Smooth muscle cell (in vitro differentiated cells): Measurements from ENCODE around the gene JPH2. TPM values are rescaled to one million over a fixed set of nuclear protein-coding genes. Genes with fewer than 3 reads are reported as not detected.

ENCODE experiments used
- DNase-seq: peaks from one replicate; lab custom pipeline; 2025; ENCODE audit not compliant: unreplicated experiment; lab: John Stamatoyannopoulos, UW
- H2AFZ ChIP-seq: fragments of 200-600 bp; sonication (generic); 2 replicates; pipeline ENCODE4 v1.6.0; 2016; ENCODE audit warnings: antibody characterized with exemption, low read depth, mild to moderate bottlenecking
- H3F3A ChIP-seq: fragments of 200-600 bp; sonication (generic); 2 replicates; pipeline ENCODE4 v1.6.0; 2017; ENCODE audit warnings: antibody characterized with exemption, low read depth
- H3K27ac ChIP-seq: fragments of 200-600 bp; sonication (generic); 2 replicates; pipeline ENCODE4 v1.5.1; 2016; ENCODE audit warnings: low read depth, mild to moderate bottlenecking
- H3K27me3 ChIP-seq: fragments of 200-600 bp; sonication (generic); 2 replicates; pipeline ENCODE4 v1.6.1; 2016; ENCODE audit warnings: low read depth, mild to moderate bottlenecking
- H3K36me3 ChIP-seq: fragments of 200-600 bp; sonication (generic); 2 replicates; pipeline ENCODE4 v1.5.1; 2016; ENCODE audit warnings: low read depth
- H3K4me1 ChIP-seq: fragments of 200-600 bp; sonication (generic); 2 replicates; pipeline ENCODE4 v1.5.1; 2016; ENCODE audit warnings: low read depth
- H3K4me2 ChIP-seq: fragments of 200-600 bp; sonication (generic); 2 replicates; pipeline ENCODE4 v1.6.0; 2016; ENCODE audit warnings: mild to moderate bottlenecking
- H3K4me3 ChIP-seq: fragments of 200-600 bp; sonication (generic); 2 replicates; pipeline ENCODE4 v1.5.1; 2016; ENCODE audit warnings: mild to moderate bottlenecking
- H3K79me2 ChIP-seq: fragments of 200-600 bp; sonication (generic); 2 replicates; pipeline ENCODE4 v1.6.0; 2016; ENCODE audit warnings: low read depth, mild to moderate bottlenecking
- H3K9ac ChIP-seq: fragments of 200-600 bp; sonication (generic); 2 replicates; pipeline ENCODE4 v1.6.0; 2016; ENCODE audit warnings: low read depth
- H3K9me3 ChIP-seq: fragments of 200-600 bp; sonication (generic); replicated peaks from 2 replicates; pipeline ENCODE4 v1.5.1; 2016; ENCODE audit warnings: low read depth
- H4K20me1 ChIP-seq: fragments of 200-600 bp; sonication (generic); 2 replicates; pipeline ENCODE4 v1.6.0; 2016; ENCODE audit warnings: low read depth
- CTCF ChIP-seq: fragments of 200-600 bp; sonication (generic); IDR thresholded peaks from 2 replicates; pipeline ENCODE4 v1.5.1; 2017; ENCODE audit warnings: borderline replicate concordance, mild to moderate bottlenecking, antibody characterized with exemption; ENCODE audit not compliant: insufficient read depth, poor library complexity, severe bottlenecking
- WGBS: methylation state at CpG from one replicate; pipeline ENCODE4 v1.1.7; 2016; ENCODE audit warnings: low lambda C conversion rate; 5-methylcytosine and 5-hydroxymethylcytosine counted together
- polyA plus RNA-seq: library from polyadenylated mRNA; unstranded; fragments of >200 nt; fragmentation: Nextera tagmentation; extraction: Ambion mirVana; gene quantifications from 2 replicates; pipeline ENCODE4 v1.2.1, GENCODE V29; 2016
- total RNA-seq: library from RNA; depleted of rRNA; stranded (reverse); fragments of >200 nt; gene quantifications from 2 replicates; pipeline ENCODE4 v1.2.3, GENCODE V29; 2014

JPH2 gene
- total and polyA plus RNA-seq, 2 experiments from 2014 or later, result 4.4 to 6.0 TPM

- H2AFZ ChIP-seq, result no peak overlapping the region
- H3K36me3 ChIP-seq, result no peaks in the 10 kb centered on the region
- no peak for DNase-seq
- no peak overlapping the region for H3K4me3 ChIP-seq
- H3K27ac ChIP-seq, result no peak overlapping the region
- no peaks in the 10 kb centered on the region for H3K9me3 ChIP-seq
- H3K9ac ChIP-seq, result no peak overlapping the region
- no peaks in the 10 kb centered on the region for H4K20me1 ChIP-seq
- H3K79me2 ChIP-seq, result no peaks in the 10 kb centered on the region
- H3K4me1 ChIP-seq, result no peaks in the 10 kb centered on the region
- no peak overlapping the region for H3K4me2 ChIP-seq
- 93% methylated on average over 7 of the region's 7 CpGs for WGBS
- H3F3A ChIP-seq, result no peaks in the 10 kb centered on the region
- H3K27me3 ChIP-seq, result no peaks in the 10 kb centered on the region
- no peak for TF ChIP-seq CTCF
Observed at GRCh38 chr20:44095831-44096230, 91.2 kb downstream of the JPH2 start.

DNA sequence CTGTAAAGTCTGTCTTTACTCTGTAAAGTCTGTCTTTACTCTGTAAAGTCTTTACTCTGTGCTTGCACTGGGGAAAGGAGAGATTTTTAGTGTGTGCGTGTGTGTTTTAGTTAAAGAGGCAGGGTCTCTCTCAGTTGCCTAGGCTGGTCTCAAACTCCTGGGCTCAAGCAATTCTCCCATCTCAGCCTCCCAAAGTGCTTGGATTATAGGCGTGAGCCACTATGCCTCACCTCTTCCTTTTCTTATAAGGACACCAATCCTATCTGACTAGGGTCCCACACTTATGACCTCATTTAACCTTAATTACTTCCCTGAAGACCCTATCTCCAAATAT lies 93.8 kb downstream of the JPH2 start:
- no peak overlapping the region for H2AFZ ChIP-seq

GRCh38 chr20:44092551-44093248 lies 94.3 kb downstream of the JPH2 start:
- Histone ChIP-seq H3K4me1 (no peaks in the 10 kb centered on the region), H3K36me3 (no peaks in the 10 kb centered on the region), H4K20me1 (no peaks in the 10 kb centered on the region), H3K27ac (no peak overlapping the region), H3K9me3 (no peaks in the 10 kb centered on the region), H3K79me2 (no peaks in the 10 kb centered on the region), H3K4me2 (no peak overlapping the region), H3K4me3 (no peak overlapping the region), H3F3A (no peaks in the 10 kb centered on the region), H2AFZ (no peak overlapping the region), H3K9ac (no peak overlapping the region), H3K27me3 (no peaks in the 10 kb centered on the region)
- WGBS, result 69% methylated on average over 9 of the region's 9 CpGs
- no peak for DNase-seq
- TF ChIP-seq CTCF, result peak; percentile 55

More for the DNA sequence above, 93.8 kb downstream of the JPH2 start:
- Histone ChIP-seq H3K36me3 (no peaks in the 10 kb centered on the region), H3K4me3 (no peak overlapping the region), H3K4me1 (no peaks in the 10 kb centered on the region), H3K9ac (no peak overlapping the region), H3F3A (no peaks in the 10 kb centered on the region), H4K20me1 (no peaks in the 10 kb centered on the region), H3K27ac (no peak overlapping the region), H3K79me2 (no peaks in the 10 kb centered on the region), H3K27me3 (no peaks in the 10 kb centered on the region), H3K4me2 (no peak overlapping the region), H3K9me3 (no peaks in the 10 kb centered on the region)
- peak; percentile 16 for TF ChIP-seq CTCF
- 60% methylated on average over 2 of the region's 2 CpGs for WGBS
- DNase-seq, result no peak

DNA sequence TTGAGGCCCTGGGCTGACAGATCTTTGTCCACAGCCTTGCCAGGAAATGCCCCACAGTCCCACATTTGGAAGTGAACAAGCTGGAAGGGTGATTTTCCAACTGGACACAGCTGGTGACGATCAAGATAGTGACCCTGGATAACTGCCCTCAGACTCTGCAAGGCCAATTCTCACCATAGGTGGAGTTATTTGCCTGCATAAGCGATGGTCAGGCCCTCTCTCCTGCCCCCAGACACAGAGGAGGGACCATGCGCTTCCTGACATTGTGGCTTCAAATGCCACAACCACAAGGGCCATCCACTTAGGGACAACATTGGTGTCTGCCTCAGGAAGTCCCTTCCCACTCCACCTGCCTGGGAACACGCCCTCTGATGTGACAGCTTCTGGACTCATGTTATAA lies 96.0 kb downstream of the JPH2 start:
- H3K36me3 ChIP-seq, result no peaks in the 10 kb centered on the region
- H3K27ac ChIP-seq, result no peak overlapping the region
- H3K9ac ChIP-seq, result no peak overlapping the region
- no peaks in the 10 kb centered on the region for H3K27me3 ChIP-seq
- TF ChIP-seq CTCF, result no peak
- DNase-seq, result no peak
- 90% methylated on average over 4 of the region's 4 CpGs for WGBS
- no peaks in the 10 kb centered on the region for H3K4me1 ChIP-seq
- H3F3A ChIP-seq, result no peaks in the 10 kb centered on the region
- no peak overlapping the region for H3K4me3 ChIP-seq
- no peak overlapping the region for H2AFZ ChIP-seq
- H3K79me2 ChIP-seq, result no peaks in the 10 kb centered on the region
- H3K4me2 ChIP-seq, result no peak overlapping the region
- H3K9me3 ChIP-seq, result no peaks in the 10 kb centered on the region
- no peaks in the 10 kb centered on the region for H4K20me1 ChIP-seq
